Activated CD4-positive, alpha-beta T cell treated with anti-CD3 and anti-CD28 coated beads, Interleukin-2, amount 10 ng/mL, durations not matched to agents 24 days and 14 days (primary cell): ENCODE measurements around the gene SEC61G. TPM values are rescaled to one million over a fixed set of nuclear protein-coding genes. Genes with fewer than 3 reads are reported as not detected.

Experiments used
- DNase-seq: peaks from one replicate; pipeline ENCODE4 v3.0.0; 2022
- H3K27ac Mint-ChIP-seq: one replicate; pipeline ENCODE4 v1.8.0; 2022; ENCODE audit warnings: mild to moderate bottlenecking, mixed read lengths
- H3K27me3 Mint-ChIP-seq: one replicate; pipeline ENCODE4 v1.8.0; 2022; ENCODE audit warnings: mixed read lengths
- H3K36me3 Mint-ChIP-seq: one replicate; pipeline ENCODE4 v1.8.0; 2022; ENCODE audit warnings: low read depth, mild to moderate bottlenecking, mixed read lengths
- H3K4me1 Mint-ChIP-seq: one replicate; pipeline ENCODE4 v1.8.0; 2021; ENCODE audit warnings: mixed read lengths
- H3K4me3 Mint-ChIP-seq: one replicate; pipeline ENCODE4 v1.8.0; 2022; ENCODE audit warnings: mild to moderate bottlenecking, moderate library complexity, mixed read lengths
- H3K9me3 Mint-ChIP-seq: one replicate; pipeline ENCODE4 v1.8.0; 2021; ENCODE audit warnings: mixed read lengths
- intact Hi-C: fragments of 100-400 bp; cut with micrococcal nuclease; formaldehyde crosslinking; loops from one replicate; pipeline ENCODE4 v1.15.1; 2023
- total RNA-seq: library from RNA; stranded (reverse); gene quantifications from 2 replicates; pipeline ENCODE4 v1.2.3, GENCODE V29; 2022

The SEC61G gene
- total RNA-seq, 1 donor from 2014 or later, result 176 TPM

DNA sequence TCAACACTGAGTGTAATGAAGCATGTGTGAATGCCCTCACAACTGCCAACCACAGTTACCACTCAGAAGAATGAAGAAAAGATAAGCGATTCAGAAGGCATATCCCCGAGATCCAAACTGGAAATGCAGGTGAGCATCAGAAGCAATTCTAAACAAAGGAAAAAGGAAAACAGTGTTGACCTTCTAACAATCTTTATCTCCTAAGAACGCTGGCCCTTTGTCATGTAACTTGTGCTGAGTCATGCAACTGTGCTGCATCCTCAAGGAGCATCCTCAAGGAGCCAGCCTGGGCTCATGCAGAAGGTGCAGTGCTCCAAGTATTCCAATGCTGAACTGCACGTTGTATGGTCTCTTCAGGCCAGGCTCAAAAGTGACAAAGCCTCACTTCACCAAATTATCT lies 30.6 kb downstream of the SEC61G start:
- no peak overlapping the region for H3K27ac Mint-ChIP-seq
- H3K27me3 Mint-ChIP-seq, result no peaks in the 10 kb centered on the region
- no peaks in the 10 kb centered on the region for H3K36me3 Mint-ChIP-seq
- no peaks in the 10 kb centered on the region for H3K9me3 Mint-ChIP-seq
- no peak for DNase-seq
- intact Hi-C loops, result no loop called here
- H3K4me3 Mint-ChIP-seq, result no peak overlapping the region
- H3K4me1 Mint-ChIP-seq, result no peaks in the 10 kb centered on the region

DNA sequence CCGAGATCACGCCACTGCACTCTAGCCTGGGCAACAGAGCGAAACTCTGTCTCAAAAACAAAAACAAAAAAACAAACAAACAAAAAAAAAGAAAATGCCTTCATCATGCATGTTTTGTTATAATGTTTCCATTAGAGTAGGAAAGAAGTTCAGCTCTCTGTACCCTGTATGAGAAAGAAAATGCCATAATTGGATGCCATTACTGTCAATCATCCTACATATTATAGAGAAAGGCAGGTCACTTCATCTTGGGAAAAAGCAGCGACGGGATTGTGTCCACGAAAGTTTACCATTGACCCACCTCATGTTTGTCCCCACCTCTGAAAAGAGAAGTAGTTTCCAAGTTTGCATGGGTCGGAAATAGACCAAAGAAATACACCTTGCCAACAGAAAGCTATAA lies 33.8 kb downstream of the SEC61G start:
- Mint-ChIP-seq H3K4me1 (no peaks in the 10 kb centered on the region), H3K36me3 (no peaks in the 10 kb centered on the region), H3K9me3 (no peaks in the 10 kb centered on the region), H3K27me3 (no peaks in the 10 kb centered on the region), H3K4me3 (no peak overlapping the region), H3K27ac (no peak overlapping the region)
- intact Hi-C loops, result no loop called here
- DNase-seq, result no peak

DNA sequence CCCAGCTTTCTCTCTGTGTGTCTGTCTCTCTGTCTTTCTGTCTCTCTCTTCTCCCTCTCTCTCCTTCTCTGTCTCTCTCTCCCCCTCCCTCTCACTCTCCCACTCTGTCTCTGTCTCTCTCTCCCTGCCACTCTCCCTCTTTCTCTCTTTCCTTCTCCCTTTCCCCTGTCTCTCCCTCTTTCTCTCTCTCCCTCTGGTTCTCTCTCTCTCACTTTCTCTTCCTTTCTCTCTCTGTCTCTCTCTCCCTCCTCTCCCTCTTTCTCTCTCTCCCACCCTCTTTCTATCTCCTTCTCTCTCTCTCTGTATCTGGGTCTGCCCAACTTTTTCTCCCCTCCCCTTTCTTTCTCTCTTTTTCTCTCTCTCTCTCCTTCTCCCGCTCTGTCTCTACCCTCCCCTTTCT lies 36.5 kb downstream of the SEC61G start:
- intact Hi-C loops, result no loop called here
- no peak for DNase-seq
- peaks cover 5% of the 10 kb centered on the region for H3K9me3 Mint-ChIP-seq
- H3K27me3 Mint-ChIP-seq, result no peaks in the 10 kb centered on the region
- no peak overlapping the region for H3K27ac Mint-ChIP-seq
- no peak overlapping the region for H3K4me3 Mint-ChIP-seq
- H3K4me1 Mint-ChIP-seq, result no peaks in the 10 kb centered on the region
- H3K36me3 Mint-ChIP-seq, result no peaks in the 10 kb centered on the region

GRCh38 chr7:54722026-54722425 lies 37.0 kb downstream of the SEC61G start:
- DNase-seq, result no peak
- H3K4me3 Mint-ChIP-seq, result no peak overlapping the region

DNA sequence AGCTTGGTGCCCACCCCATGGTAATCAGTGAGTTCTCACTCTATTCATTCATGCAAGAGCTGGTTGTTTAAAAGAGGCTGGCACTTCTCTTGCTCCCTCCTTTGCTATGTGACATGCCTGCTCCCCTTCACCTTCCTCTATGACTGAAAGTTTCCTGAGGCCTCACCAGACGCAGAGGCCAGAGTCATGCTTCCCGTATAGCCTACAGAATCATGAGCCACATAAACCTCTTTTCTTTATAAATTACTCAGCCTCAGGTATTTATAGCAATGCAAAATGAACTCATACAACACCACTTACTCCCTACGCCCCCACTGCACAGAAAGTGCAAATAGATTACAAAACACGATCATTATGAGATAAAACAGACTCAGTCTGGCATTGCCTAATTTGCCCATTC lies 39.0 kb downstream of the SEC61G start:
- no peak overlapping the region for H3K27ac Mint-ChIP-seq
- H3K27me3 Mint-ChIP-seq, result no peaks in the 10 kb centered on the region
- no peaks in the 10 kb centered on the region for H3K36me3 Mint-ChIP-seq

More at GRCh38 chr7:54722026-54722425, 37.0 kb downstream of the SEC61G start:
- H3K4me1 Mint-ChIP-seq, result no peaks in the 10 kb centered on the region
- H3K36me3 Mint-ChIP-seq, result no peaks in the 10 kb centered on the region
- peaks cover 5% of the 10 kb centered on the region for H3K9me3 Mint-ChIP-seq
- H3K27ac Mint-ChIP-seq, result no peak overlapping the region
- H3K27me3 Mint-ChIP-seq, result no peaks in the 10 kb centered on the region
- intact Hi-C loops, result no loop called here

GRCh38 chr7:54719425-54719824 lies 39.6 kb downstream of the SEC61G start:
- intact Hi-C loops, result no loop called here
- no peaks in the 10 kb centered on the region for H3K4me1 Mint-ChIP-seq
- H3K9me3 Mint-ChIP-seq, result peaks cover 8% of the 10 kb centered on the region
- no peak overlapping the region for H3K27ac Mint-ChIP-seq
- no peaks in the 10 kb centered on the region for H3K27me3 Mint-ChIP-seq
- H3K4me3 Mint-ChIP-seq, result no peak overlapping the region
- no peaks in the 10 kb centered on the region for H3K36me3 Mint-ChIP-seq
- no peak for DNase-seq

More for the DNA sequence above, 39.0 kb downstream of the SEC61G start:
- Mint-ChIP-seq H3K4me3 (no peak overlapping the region), H3K4me1 (no peaks in the 10 kb centered on the region), H3K9me3 (peaks cover 8% of the 10 kb centered on the region)
- intact Hi-C loops, result no loop called here
- no peak for DNase-seq

GRCh38 chr7:54712820-54713219 lies 46.2 kb downstream of the SEC61G start:
- DNase-seq, result no peak
- H3K27ac Mint-ChIP-seq, result no peak overlapping the region
- H3K27me3 Mint-ChIP-seq, result no peaks in the 10 kb centered on the region
- H3K36me3 Mint-ChIP-seq, result no peaks in the 10 kb centered on the region
- intact Hi-C loops, result no loop called here
- H3K9me3 Mint-ChIP-seq, result peaks cover 14% of the 10 kb centered on the region
- H3K4me1 Mint-ChIP-seq, result no peaks in the 10 kb centered on the region
- no peak overlapping the region for H3K4me3 Mint-ChIP-seq

DNA sequence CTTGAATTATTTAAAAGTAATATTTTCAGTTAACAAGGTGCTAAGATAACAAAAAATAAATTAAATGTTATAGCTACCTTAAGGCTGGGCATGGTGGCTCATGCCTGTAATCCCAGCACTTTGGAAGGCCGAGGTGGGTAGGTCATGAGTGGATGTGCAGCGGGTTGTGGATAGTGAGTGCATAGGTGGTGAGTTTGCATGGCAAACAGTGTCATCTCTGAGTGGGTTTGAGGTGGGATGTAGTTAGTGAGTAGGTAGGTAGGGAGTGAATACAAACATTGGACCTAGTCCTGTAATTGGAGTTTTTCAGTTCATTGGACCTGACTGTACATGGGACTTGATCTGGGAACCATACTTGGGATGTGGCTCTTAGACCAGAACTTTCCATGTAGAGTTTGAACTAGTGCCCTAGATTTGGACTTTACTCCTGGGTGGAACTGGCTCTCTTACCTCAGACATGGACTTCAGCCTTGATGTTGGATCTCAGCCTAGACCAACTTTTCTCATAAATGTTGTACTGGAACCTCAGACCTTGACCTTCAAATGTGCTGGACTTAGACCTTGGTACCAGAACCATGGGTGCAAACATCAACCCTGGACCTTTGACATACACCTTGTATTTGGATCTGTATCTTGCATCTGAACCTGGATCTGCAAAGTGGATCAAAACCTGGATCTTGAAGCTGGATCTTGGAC lies 47.0 kb downstream of the SEC61G start:
- Mint-ChIP-seq H3K36me3 (no peaks in the 10 kb centered on the region), H3K27me3 (no peaks in the 10 kb centered on the region), H3K9me3 (peaks cover 14% of the 10 kb centered on the region), H3K27ac (no peak overlapping the region), H3K4me1 (no peaks in the 10 kb centered on the region), H3K4me3 (no peak overlapping the region)
- intact Hi-C loops, result no loop called here
- no peak for DNase-seq

DNA sequence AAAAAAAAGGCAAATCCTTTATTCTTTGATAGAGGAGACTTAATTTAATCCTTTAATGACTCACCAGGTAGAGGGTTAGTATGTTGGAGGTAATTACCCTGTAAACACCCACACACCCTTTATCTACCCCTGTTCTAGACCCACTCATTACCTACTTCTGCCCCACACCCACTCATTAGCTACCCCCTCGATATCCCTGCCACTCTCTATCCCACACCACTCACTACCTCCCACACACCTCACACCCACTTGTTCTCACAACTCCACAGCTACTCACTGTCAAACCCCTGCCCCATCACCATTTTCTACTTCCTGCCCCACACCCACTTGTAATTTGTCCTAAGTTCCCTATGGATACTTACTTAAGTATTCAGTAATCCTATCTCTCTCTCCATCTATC lies 49.7 kb downstream of the SEC61G start:
- no peak for DNase-seq
- no peak overlapping the region for H3K4me3 Mint-ChIP-seq
- no peaks in the 10 kb centered on the region for H3K36me3 Mint-ChIP-seq
- H3K27me3 Mint-ChIP-seq, result no peaks in the 10 kb centered on the region
- H3K9me3 Mint-ChIP-seq, result peaks cover 13% of the 10 kb centered on the region
- H3K4me1 Mint-ChIP-seq, result no peaks in the 10 kb centered on the region
- intact Hi-C loops, result no loop called here
- H3K27ac Mint-ChIP-seq, result no peak overlapping the region

GRCh38 chr7:54705436-54705835 lies 53.6 kb downstream of the SEC61G start:
- peaks cover 10% of the 10 kb centered on the region for H3K9me3 Mint-ChIP-seq
- H3K4me3 Mint-ChIP-seq, result no peak overlapping the region
- no peak for DNase-seq
- H3K4me1 Mint-ChIP-seq, result no peaks in the 10 kb centered on the region
- intact Hi-C loops, result no loop called here
- no peak overlapping the region for H3K27ac Mint-ChIP-seq
- no peaks in the 10 kb centered on the region for H3K36me3 Mint-ChIP-seq
- no peaks in the 10 kb centered on the region for H3K27me3 Mint-ChIP-seq

- peaks cover 10% of the 10 kb centered on the region for H3K9me3 Mint-ChIP-seq
- no peak overlapping the region for H3K4me3 Mint-ChIP-seq
- H3K27me3 Mint-ChIP-seq, result no peaks in the 10 kb centered on the region
- no peaks in the 10 kb centered on the region for H3K36me3 Mint-ChIP-seq
- H3K27ac Mint-ChIP-seq, result no peak overlapping the region
- H3K4me1 Mint-ChIP-seq, result no peaks in the 10 kb centered on the region
- intact Hi-C loops, result no loop called here
- no peak for DNase-seq
Measured at GRCh38 chr7:54704851-54705250, 54.2 kb downstream of the SEC61G start.

Other genes with a start within 250 kb of the SEC61G start
- gene VSTM2A, start 216.8 kb downstream of the SEC61G start, total RNA-seq, result not detected in 2 replicates